CD4-positive, alpha-beta T cell treated with Interleukin-1 beta for 1 hour (primary cell): ENCODE measurements around the gene LCE3C.
"Not testable (repeated sequence)": the region's sequence is repeated elsewhere in the genome, so short reads cannot be mapped to it uniquely, and the experiment has no call there.

Experiments
- DNase-seq, 2 donors: peaks; one replicate each; pipeline ENCODE4 v3.0.0-alpha.2; 2020 to 2022

LCE3C gene

GRCh38 chr1:152599934-152600333 is at the start of gene LCE3C:
TSS of gene LCE3C (plus strand) at chr1:152600234. CDS start at chr1:152600732, 498 bp downstream.
- DNase-seq, result no peak

- no peak for DNase-seq
Observed at GRCh38 chr1:152565115-152565514, 34.9 kb upstream of the LCE3C start.

GRCh38 chr1:152565535-152566215 is 34.4 kb upstream of the LCE3C start:
- DNase-seq, result no peak

DNA sequence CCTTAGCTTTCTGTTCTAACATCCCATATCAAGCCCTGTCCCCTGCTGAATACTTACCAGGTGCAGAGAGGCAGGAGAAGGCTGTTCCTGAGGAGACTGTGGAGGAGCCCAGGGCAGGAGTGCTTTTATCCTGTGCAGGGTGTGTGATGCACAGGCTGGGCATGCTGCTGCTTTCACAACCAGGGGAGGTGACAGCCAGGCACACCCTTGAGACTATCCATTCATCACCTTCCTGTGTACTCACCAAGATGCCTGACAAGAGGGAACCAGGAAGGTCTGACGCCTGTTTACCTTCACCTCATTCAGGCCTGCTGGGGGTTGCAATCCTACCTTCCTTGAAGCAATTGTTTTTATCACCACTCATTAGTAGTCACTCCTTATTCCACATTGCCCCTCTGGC is 33.4 kb upstream of the LCE3C start, which contains the start of gene LCE3E:
LCE3E (minus strand) TSS at position 100 of the 400 bp plus-strand sequence. CDS start 572 bp downstream, outside the sequence.
- no peak for DNase-seq

- no peak for DNase-seq
Observed at GRCh38 chr1:152577168-152577567, 22.9 kb upstream of the LCE3C start.

DNA sequence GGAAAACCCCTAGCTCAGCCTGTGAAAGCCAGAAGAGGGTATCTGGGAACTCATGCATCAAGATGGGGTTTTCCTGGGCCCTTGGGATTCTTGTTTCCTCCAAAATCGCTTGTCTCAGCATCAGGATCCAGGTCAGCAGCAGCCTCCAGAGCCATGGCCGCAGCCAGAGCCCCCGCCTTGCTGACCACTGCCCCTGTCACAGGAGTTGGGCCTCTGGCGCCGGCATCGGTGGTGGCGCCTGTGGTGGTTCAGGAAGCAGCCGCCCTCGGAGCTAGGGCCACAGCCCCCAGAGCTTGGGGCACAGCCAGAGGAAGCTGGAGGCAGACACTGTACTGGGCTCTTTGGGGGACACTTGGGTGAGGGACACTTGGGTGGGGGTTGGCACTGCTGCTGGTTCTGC is 20.5 kb upstream of the LCE3C start:
- not testable (repeated sequence) for DNase-seq

GRCh38 chr1:152580433-152580832 is 19.6 kb upstream of the LCE3C start, which contains the start of gene LCE3D:
TSS of gene LCE3D (minus strand) at chr1:152580516. CDS start at chr1:152579936, 580 bp downstream.
- no peak for DNase-seq

GRCh38 chr1:152582647-152583046 is 17.4 kb upstream of the LCE3C start:
- DNase-seq, result no peak

GRCh38 chr1:152585586-152585985 is 14.4 kb upstream of the LCE3C start:
- no peak for DNase-seq

- DNase-seq, result no peak
Observed at GRCh38 chr1:152596986-152597385, 3.0 kb upstream of the LCE3C start.

- no peak for DNase-seq
Observed at GRCh38 chr1:152613511-152613910, 13.5 kb downstream of the LCE3C start, which contains the start of gene LCE3B. TSS of gene LCE3B (plus strand) at chr1:152613811. CDS start at chr1:152613811, 0 bp downstream.

- no peak for DNase-seq
Observed at GRCh38 chr1:152621993-152622392, 22.0 kb downstream of the LCE3C start.

DNA sequence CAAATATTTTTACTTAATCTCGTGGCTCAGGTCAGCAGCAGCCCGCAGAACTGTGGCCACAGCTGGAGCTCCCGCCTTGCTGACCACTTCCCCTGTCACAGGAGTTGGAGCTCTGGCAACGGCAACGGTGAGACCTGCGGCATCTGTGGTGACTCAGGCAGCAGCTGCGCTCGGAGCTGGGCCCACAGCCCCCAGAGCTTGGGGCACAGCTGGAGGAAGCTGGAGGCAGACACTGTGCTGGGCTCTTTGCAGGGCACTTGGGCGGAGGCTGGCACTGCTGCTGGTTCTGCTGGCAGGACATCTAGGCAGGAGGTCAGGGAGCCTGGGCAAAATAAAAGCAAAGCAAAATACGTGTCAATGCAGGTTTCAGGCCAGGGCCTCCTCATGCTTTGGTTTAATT is 22.8 kb downstream of the LCE3C start, which contains the start of gene LCE3A:
LCE3A (minus strand) TSS at position 301 of the 400 bp plus-strand sequence; CDS start at position 301, 0 bp downstream.
- no peak for DNase-seq

- no peak for DNase-seq
Observed at GRCh38 chr1:152623203-152623844, 23.3 kb downstream of the LCE3C start.

GRCh38 chr1:152626744-152627143 is 26.7 kb downstream of the LCE3C start:
- no peak for DNase-seq

- no peak for DNase-seq
Observed at GRCh38 chr1:152630596-152630995, 30.6 kb downstream of the LCE3C start.

- DNase-seq, result no peak
Observed at GRCh38 chr1:152640351-152640750, 40.3 kb downstream of the LCE3C start.

GRCh38 chr1:152643945-152644344 is 43.9 kb downstream of the LCE3C start:
- no peak for DNase-seq

DNA sequence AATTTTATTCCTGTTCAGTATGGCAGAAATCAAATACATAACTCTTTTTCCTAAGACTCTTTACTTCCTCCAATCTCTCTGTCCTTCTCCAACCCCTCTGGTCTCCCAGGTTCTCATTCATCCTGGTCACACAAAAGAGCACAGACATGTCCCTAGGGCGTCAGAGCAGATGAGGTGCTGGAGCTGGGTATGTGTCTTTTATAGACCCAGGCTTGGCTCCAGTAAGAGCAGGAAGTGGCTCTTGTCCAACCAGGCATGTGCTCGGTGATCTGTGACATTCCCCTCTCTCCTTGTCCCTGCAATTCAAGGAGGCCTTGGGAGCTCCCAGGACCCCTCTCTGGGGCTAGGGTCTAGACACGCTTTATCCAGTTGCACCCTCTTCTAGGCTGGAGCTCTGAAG is 45.1 kb downstream of the LCE3C start:
- DNase-seq, result no peak

DNA sequence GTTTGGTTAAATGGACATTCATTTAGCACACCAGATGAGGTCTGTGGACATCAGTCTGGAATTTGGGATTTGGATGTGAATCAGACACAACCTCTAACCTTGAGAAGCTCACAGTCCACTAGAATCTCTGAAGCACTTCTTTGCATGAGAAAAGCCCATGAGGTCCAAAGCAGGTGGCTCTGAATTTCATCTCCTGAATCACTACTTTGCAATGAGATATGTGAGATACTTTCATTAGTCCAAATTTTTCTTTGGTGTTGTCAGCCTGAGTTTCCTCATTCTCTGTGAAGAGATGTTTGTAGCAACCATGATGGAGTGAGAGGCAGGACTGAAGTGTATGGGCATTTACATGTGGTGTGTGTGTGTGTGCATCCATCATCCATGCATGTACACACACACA is 46.6 kb downstream of the LCE3C start:
- no peak for DNase-seq
